ENCODE data around the gene KCNJ14.

Gene KCNJ14

DNA sequence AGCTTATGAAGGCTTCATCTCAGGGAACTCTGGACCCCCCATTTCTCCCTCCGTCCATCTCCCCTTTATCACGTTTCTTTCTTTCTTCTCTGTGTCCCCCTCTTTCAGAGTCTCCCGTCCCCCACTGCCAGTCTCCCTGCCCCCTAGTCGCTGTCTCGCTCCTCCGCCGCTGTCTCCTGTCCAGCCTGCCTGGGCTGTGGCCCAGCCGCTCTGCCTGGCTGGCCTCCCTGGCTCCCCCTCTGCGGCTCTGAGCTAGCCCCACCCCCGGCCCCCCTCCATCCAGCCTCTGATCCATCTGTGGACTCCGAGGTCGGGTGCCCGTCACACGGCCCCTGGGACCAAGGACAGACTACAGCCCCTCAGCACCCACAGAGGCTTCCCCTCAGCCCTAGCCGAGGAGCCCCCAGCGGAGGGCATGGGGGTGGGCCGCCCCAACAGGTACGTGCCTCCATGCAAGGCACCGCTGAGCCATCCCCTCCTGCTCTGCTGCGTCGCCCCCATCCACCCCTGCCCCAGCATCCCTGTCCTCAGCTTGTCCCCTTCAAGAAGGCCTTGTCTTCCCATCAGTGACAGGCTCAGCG is 1.1 kb upstream of the KCNJ14 start:
- no peak for TF ChIP-seq CTCF (conservative IDR thresholded peaks at IDR 0.05)
- H3K27ac ChIP-seq: no peak overlapping the region

DNA sequence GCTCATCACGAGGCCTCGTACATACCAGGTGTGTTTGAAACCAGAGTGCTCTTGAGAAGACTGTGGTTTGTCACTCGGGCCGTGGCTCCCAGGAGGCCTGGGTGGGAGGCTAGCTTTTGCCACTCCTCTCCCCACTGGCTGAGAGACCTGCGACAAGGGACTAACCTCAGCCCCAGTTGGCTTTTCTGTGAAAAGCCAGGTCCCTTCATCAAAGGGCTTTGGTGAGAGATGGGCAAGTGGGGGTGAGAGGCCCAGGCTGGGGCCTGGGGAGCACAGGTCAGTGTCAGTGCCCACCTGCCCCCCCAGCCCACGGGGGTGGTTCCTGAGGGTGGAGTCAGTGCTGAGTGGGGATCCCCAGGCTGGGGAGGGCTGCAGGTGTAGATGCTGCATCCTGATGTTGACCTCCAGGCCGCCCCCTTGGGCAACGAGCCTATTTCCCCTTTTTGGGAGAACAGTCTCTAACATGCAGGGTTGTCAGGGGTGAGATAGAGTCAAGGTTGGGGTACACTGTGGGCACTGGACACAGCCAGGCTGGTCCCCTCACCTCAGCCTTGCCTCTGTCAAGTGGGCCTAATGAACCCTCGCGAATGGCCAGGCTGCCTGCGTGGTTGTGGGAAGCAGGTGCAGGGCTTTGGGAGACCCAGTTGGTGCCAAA is 661 bp downstream of the KCNJ14 start:
- no peak for TF ChIP-seq CTCF (conservative IDR thresholded peaks at IDR 0.05)
- no peak overlapping the region for H3K27ac ChIP-seq

GRCh38 chr19:48456864-48457263 is 1.5 kb downstream of the KCNJ14 start:
- no peak for TF ChIP-seq CTCF (conservative IDR thresholded peaks at IDR 0.05)
- no peak overlapping the region for H3K27ac ChIP-seq

GRCh38 chr19:48458016-48458415 is 2.6 kb downstream of the KCNJ14 start:
- TF ChIP-seq CTCF (conservative IDR thresholded peaks at IDR 0.05): no peak
- H3K27ac ChIP-seq: no peak overlapping the region

DNA sequence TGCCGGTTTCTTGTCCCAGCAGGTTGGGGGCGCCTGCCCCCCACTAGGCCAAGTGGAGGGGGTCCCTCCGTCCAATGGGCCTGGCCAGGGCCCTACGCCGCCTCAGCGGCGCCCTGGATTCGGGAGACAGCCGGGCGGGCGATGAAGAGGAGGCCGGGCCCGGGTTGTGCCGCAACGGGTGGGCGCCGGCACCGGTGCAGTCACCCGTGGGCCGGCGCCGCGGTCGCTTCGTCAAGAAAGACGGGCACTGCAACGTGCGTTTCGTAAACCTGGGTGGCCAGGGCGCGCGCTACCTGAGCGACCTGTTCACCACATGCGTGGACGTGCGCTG is 6.2 kb downstream of the KCNJ14 start:
- H3K27ac ChIP-seq: no peak overlapping the region
- no peak for TF ChIP-seq CTCF (conservative IDR thresholded peaks at IDR 0.05)

DNA sequence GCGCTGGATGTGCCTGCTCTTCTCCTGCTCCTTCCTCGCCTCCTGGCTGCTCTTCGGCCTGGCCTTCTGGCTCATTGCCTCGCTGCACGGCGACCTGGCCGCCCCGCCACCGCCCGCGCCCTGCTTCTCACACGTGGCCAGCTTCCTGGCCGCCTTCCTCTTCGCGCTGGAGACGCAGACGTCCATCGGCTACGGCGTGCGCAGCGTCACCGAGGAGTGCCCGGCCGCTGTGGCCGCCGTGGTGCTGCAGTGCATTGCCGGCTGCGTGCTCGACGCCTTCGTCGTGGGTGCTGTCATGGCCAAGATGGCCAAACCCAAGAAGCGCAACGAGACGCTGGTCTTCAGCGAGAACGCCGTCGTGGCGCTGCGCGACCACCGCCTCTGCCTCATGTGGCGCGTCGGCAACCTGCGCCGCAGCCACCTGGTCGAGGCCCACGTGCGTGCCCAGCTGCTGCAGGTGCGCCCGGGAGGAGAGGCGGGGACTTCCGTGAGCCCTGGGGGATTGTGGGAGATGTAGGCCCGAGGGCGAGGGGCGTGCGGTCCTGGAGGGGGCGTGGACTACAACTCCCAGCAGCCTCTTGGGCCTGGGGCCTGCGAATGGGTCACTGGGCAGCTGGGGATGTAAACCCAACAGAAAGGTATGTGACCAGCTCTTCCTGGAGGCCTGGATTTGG is 6.7 kb downstream of the KCNJ14 start:
- no peak for TF ChIP-seq CTCF (conservative IDR thresholded peaks at IDR 0.05)
- no peak overlapping the region for H3K27ac ChIP-seq

- H3K27ac ChIP-seq: no peak overlapping the region
- no peak for TF ChIP-seq CTCF (conservative IDR thresholded peaks at IDR 0.05)
These were observed 9.8 kb downstream of the KCNJ14 start for GRCh38 chr19:48465215-48465614.
